Activated T-cell treated with anti-CD3 and anti-CD28 coated beads for 48 hours (primary cell): ENCODE measurements around the gene NADSYN1.

Source experiments
- DNase-seq: peaks from one replicate; pipeline ENCODE4 v3.0.0-alpha.2; 2020; ENCODE audit warnings: low read depth

Gene NADSYN1

GRCh38 chr11:71491531-71491930 lies 38.5 kb downstream of the NADSYN1 start:
- DNase-seq: no peak

- no peak for DNase-seq
Measured at GRCh38 chr11:71491940-71492339, 38.9 kb downstream of the NADSYN1 start.

GRCh38 chr11:71495286-71496230 lies 42.6 kb downstream of the NADSYN1 start:
- no peak for DNase-seq

GRCh38 chr11:71496421-71496820 lies 43.4 kb downstream of the NADSYN1 start:
- DNase-seq: no peak

- no peak for DNase-seq
Measured at GRCh38 chr11:71498091-71498490, 45.1 kb downstream of the NADSYN1 start.

- no peak for DNase-seq
Measured at GRCh38 chr11:71499125-71499524, 46.1 kb downstream of the NADSYN1 start.

GRCh38 chr11:71499546-71499945 lies 46.5 kb downstream of the NADSYN1 start:
- DNase-seq: no peak

- DNase-seq: no peak
Measured at GRCh38 chr11:71500601-71501021, 47.6 kb downstream of the NADSYN1 start.

- no peak for DNase-seq
Measured at GRCh38 chr11:71501071-71501985, 48.3 kb downstream of the NADSYN1 start.

- no peak for DNase-seq
Measured at GRCh38 chr11:71502026-71502425, 49.0 kb downstream of the NADSYN1 start.

GRCh38 chr11:71502871-71503435 lies 50.0 kb downstream of the NADSYN1 start:
- no peak for DNase-seq

- DNase-seq: no peak
Measured at GRCh38 chr11:71504531-71504930, 51.5 kb downstream of the NADSYN1 start.

- DNase-seq: no peak
Measured at GRCh38 chr11:71505001-71505400, 52.0 kb downstream of the NADSYN1 start.

- no peak for DNase-seq
Measured at GRCh38 chr11:71505781-71506180, 52.8 kb downstream of the NADSYN1 start.

GRCh38 chr11:71507102-71507501 lies 54.1 kb downstream of the NADSYN1 start:
- no peak for DNase-seq

GRCh38 chr11:71518506-71519471 lies 65.8 kb downstream of the NADSYN1 start:
- DNase-seq: no peak

- DNase-seq: no peak
Measured at GRCh38 chr11:71519546-71519945, 66.5 kb downstream of the NADSYN1 start.

GRCh38 chr11:71525188-71525937 lies 72.4 kb downstream of the NADSYN1 start:
- no peak for DNase-seq

- no peak for DNase-seq
Measured at GRCh38 chr11:71525938-71526495, 73.0 kb downstream of the NADSYN1 start.
